ENCODE data around the gene TRIM17.

DNA sequence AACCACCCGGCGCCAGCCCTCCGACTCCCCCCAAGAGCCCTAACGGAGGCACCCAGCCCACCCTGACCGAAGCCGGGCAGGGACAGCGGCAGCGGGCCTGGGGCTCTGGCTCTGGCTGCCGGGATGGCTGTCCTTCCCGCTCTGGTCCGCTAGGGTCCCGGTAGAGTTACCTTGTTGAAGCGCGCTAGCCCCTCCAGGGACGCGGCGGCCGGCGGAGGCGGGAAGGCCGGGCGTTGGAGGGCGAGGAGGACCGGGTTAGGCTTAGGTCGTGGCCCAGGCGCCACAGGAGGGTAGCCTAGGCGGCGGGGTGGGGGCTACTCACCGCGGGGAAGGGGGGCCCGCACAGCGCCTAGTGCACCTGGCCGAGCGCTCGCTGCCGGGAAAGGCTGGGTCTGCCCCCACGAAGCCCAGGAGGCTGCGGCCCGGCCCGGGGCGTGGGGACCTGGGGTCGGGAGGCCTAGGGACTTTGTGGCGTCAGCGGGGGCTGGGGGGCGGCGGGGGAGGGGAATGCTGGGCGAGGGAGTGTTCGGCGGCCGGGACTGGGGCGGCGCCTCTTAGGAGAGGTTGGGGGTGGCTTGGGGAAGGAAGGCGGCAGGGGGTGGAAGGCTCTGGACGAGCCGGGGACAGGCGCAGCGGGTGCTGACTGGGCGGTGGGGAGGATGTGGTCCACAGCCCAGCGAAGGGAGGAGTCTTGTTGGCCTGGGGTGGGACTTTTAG lies at the start of gene TRIM17:
- TF ChIP-seq, protein P1, sequence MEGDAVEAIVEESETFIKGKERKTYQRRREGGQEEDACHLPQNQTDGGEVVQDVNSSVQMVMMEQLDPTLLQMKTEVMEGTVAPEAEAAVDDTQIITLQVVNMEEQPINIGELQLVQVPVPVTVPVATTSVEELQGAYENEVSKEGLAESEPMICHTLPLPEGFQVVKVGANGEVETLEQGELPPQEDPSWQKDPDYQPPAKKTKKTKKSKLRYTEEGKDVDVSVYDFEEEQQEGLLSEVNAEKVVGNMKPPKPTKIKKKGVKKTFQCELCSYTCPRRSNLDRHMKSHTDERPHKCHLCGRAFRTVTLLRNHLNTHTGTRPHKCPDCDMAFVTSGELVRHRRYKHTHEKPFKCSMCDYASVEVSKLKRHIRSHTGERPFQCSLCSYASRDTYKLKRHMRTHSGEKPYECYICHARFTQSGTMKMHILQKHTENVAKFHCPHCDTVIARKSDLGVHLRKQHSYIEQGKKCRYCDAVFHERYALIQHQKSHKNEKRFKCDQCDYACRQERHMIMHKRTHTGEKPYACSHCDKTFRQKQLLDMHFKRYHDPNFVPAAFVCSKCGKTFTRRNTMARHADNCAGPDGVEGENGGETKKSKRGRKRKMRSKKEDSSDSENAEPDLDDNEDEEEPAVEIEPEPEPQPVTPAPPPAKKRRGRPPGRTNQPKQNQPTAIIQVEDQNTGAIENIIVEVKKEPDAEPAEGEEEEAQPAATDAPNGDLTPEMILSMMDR (conservative IDR thresholded peaks at IDR 0.05; ENCODE audit: low read length) = no peak
- no peak for TF ChIP-seq EZH2phosphoT487 (IDR thresholded peaks at IDR 0.05; ENCODE audit: borderline replicate concordance)

All from Loucy (cell line).